ENCODE data around the gene SLC38A1. TPM values are rescaled to one million over a fixed set of nuclear protein-coding genes. Genes with fewer than 3 reads are reported as not detected.

Gene SLC38A1
- total and polyA plus RNA-seq, 12 donors: 32.0 to 221 (median 140) TPM

DNA sequence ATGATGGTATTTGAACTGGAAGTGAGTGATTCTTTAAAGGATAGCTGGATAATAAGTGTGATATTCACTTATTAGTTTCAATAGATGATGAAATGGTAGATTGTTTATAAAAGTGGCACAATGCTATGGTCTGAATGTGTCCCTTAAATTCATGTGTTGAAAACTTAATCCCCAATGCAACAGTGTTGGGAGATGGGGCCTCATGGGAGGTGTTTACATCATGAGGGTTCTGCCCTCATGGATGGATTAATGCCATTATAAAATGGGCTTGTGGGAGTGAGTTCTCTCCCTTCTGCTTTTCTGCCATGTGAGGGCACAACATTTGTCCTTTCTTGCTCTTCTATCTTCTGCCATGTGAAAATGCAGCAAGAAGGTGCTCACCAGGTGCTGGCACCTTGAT, 134.0 kb downstream of the SLC38A1 start:
- H3K27me3 ChIP-seq: no peaks in the 10 kb centered on the region
- TF ChIP-seq, protein P1, sequence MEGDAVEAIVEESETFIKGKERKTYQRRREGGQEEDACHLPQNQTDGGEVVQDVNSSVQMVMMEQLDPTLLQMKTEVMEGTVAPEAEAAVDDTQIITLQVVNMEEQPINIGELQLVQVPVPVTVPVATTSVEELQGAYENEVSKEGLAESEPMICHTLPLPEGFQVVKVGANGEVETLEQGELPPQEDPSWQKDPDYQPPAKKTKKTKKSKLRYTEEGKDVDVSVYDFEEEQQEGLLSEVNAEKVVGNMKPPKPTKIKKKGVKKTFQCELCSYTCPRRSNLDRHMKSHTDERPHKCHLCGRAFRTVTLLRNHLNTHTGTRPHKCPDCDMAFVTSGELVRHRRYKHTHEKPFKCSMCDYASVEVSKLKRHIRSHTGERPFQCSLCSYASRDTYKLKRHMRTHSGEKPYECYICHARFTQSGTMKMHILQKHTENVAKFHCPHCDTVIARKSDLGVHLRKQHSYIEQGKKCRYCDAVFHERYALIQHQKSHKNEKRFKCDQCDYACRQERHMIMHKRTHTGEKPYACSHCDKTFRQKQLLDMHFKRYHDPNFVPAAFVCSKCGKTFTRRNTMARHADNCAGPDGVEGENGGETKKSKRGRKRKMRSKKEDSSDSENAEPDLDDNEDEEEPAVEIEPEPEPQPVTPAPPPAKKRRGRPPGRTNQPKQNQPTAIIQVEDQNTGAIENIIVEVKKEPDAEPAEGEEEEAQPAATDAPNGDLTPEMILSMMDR (IDR thresholded peaks at IDR 0.05): no peak
- H3K36me3 ChIP-seq: no peaks in the 10 kb centered on the region
- no peak overlapping the region for H3K4me3 ChIP-seq
- no peak overlapping the region for H3K27ac ChIP-seq
- ATAC-seq (no peak), DNase-seq (no peak)
- peaks cover 0 to 8% (median 0%) of the 10 kb centered on the region in 9 donors for H3K4me1 ChIP-seq
- no peaks in the 10 kb centered on the region for H3K9me3 ChIP-seq
- intact Hi-C loops (cut with DNase I): loop anchor here in 2 of 10 donors (10.0 kb wide), 2 partner anchors 160 to 540 kb away; no protein-coding TSS in a partner anchor

DNA sequence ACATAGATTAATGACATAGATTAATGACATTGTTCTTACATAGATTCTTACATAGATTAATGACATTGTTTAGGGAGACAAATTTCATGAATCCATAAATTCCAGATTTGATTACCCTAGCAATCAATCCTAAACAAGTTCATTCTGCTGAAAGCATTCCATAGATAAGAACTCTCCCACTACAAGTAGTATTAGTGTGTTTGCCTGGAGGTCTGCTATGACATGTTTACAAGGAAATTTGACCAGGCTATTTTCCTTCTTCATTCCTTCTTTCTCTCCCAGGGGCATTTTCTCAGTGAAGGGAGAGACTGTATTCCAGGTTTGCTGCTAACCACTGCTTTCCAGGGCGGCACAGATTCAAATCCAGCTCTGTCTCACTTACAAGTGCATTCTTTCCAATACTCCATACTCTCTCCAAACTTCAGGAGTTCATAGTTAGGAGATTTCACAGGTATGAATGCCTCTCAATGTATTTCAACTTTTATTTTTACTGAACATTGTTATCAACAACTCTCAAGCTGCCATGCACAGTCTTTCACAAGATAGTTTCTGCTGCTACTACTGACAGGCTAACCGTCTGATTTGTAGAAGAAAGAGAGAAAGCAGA, 134.5 kb downstream of the SLC38A1 start:
- no peaks in the 10 kb centered on the region for H3K9me3 ChIP-seq
- DNase-seq: no peak
- TF ChIP-seq, protein P1 (IDR thresholded peaks at IDR 0.05): no peak
- no peak for ATAC-seq
- no peak overlapping the region for H3K27ac ChIP-seq
- intact Hi-C loops (cut with DNase I): loop anchor here in 2 of 10 donors (10.0 kb wide), 2 partner anchors 160 to 540 kb away; no protein-coding TSS in a partner anchor
- WGBS, 2 donors: 60 to 62% methylated on average over 2 of the region's 2 CpGs
- H3K4me1 ChIP-seq: peaks cover 0 to 8% (median 0%) of the 10 kb centered on the region in 9 donors
- H3K36me3 ChIP-seq: no peaks in the 10 kb centered on the region
- H3K4me3 ChIP-seq: no peak overlapping the region
- H3K27me3 ChIP-seq: no peaks in the 10 kb centered on the region

DNA sequence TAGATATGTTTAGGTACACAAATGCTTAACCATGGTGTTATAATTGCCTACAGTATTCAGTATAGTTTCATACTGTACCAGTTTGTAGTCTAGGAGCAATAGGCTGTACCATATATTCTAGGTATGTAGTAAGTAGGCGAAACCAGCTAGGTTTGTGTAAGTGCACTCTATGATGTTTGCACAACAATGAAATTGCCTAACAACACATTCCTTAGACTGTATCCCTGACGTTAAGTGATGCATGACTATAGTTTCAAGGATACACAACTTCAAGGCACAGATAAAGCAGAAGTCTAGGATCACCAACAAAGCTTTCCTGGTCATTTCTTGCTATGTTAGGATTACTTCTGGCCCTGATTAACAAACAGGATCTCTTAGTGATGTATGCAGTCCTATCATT, 135.1 kb downstream of the SLC38A1 start:
- Histone ChIP-seq H3K27me3 (no peaks in the 10 kb centered on the region), H3K27ac (no peak overlapping the region), H3K4me1 (peaks cover 0 to 8% (median 0%) of the 10 kb centered on the region in 9 donors), H3K36me3 (no peaks in the 10 kb centered on the region), H3K9me3 (no peaks in the 10 kb centered on the region), H3K4me3 (no peak overlapping the region)
- TF ChIP-seq, protein P1 (IDR thresholded peaks at IDR 0.05): no peak
- ATAC-seq (no peak), DNase-seq (no peak)
- WGBS, 2 donors: 64 to 66% methylated on average over 2 of the region's 2 CpGs
- intact Hi-C loops (cut with DNase I): loop anchor here in 2 of 10 donors (10.0 kb wide), 2 partner anchors 161 to 541 kb away; no protein-coding TSS in a partner anchor

Other genes starting within 250 kb of the SLC38A1 start
- gene SLC38A2, start 103.7 kb upstream of the SLC38A1 start, total RNA-seq: 100 to 1,000 TPM in 8 of 10 donors, 10 to 100 TPM in 2; 82.1 to 203 (median 110) TPM
- 10 to 100 TPM; 65.3 to 90.0 TPM for gene SLC38A2, start 103.7 kb upstream of the SLC38A1 start, polyA plus RNA-seq